Peyer's patch (tissue), 4 donors: ENCODE data around the gene FOXD2. TPM values are rescaled to one million over a fixed set of nuclear protein-coding genes. Genes with fewer than 3 reads are reported as not detected.
A peak's percentile ranks its signal among the peaks of the same experiment; 100 is the strongest.

ENCODE experiments used
- DNase-seq, 3 donors: peaks; one replicate each; pipeline ENCODE4 v3.0.0-alpha.2; 2017 to 2019
- H3K27ac ChIP-seq, 4 donors: fragments of 200-600 bp; sonication (generic); one replicate each; pipeline ENCODE4 v1.5.1; 2016 to 2019
- H3K27me3 ChIP-seq, 2 donors: fragments of 200-600 bp; sonication (generic); one replicate each; pipeline ENCODE4 v1.5.1; 2019
- H3K36me3 ChIP-seq, 3 donors: fragments of 200-600 bp; sonication (generic); one replicate each; pipeline ENCODE4 v1.5.1; 2016 to 2019
- H3K4me1 ChIP-seq, 4 donors: fragments of 200-600 bp; sonication (generic); one replicate each; pipeline ENCODE4 v1.5.1; 2016 to 2019
- H3K4me3 ChIP-seq, 4 donors: fragments of 200-600 bp; sonication (generic); 1 replicate in 3 of 4; 2 replicates in 1 of 4; pipeline ENCODE4 v1.5.1; 2016 to 2019; ENCODE audit warnings: mild to moderate bottlenecking in 1 of 4
- H3K9me3 ChIP-seq, 4 donors: fragments of 200-600 bp; sonication (generic); one replicate each; pipeline ENCODE4 v1.5.1; 2016 to 2019; ENCODE audit warnings: mild to moderate bottlenecking in 1 of 4
- POLR2A ChIP-seq, 2 donors: fragments of 450-650 bp; IDR thresholded peaks; one replicate each; pipeline ENCODE4 v1.5.1; 2017; ENCODE audit warnings: antibody characterized with exemption in 2 of 2, mild to moderate bottlenecking in 2 of 2, moderate library complexity in 2 of 2
- total RNA-seq, 4 donors: library from RNA; depleted of rRNA; stranded (reverse); fragments of >200 nt; gene quantifications; one replicate each; pipeline ENCODE4 v1.1.0, GENCODE V29; 2016
- TF ChIP-seq, protein P1 (sequence below), 6 experiments: fragments of 450-650 bp in 4 of 6; fragments of 200-600 bp in 2 of 6; sonication (generic) in 1 of 6; IDR thresholded peaks; one replicate each; pipeline ENCODE4 v1.5.1; 2017 to 2019; ENCODE audit warnings: antibody characterized with exemption in 6 of 6, mild to moderate bottlenecking in 3 of 6, moderate library complexity in 1 of 6

Gene FOXD2
- total RNA-seq, 4 donors from 2014 or later, result 1.1 to 1.5 (median 1.3) TPM; not detected in 1

DNA sequence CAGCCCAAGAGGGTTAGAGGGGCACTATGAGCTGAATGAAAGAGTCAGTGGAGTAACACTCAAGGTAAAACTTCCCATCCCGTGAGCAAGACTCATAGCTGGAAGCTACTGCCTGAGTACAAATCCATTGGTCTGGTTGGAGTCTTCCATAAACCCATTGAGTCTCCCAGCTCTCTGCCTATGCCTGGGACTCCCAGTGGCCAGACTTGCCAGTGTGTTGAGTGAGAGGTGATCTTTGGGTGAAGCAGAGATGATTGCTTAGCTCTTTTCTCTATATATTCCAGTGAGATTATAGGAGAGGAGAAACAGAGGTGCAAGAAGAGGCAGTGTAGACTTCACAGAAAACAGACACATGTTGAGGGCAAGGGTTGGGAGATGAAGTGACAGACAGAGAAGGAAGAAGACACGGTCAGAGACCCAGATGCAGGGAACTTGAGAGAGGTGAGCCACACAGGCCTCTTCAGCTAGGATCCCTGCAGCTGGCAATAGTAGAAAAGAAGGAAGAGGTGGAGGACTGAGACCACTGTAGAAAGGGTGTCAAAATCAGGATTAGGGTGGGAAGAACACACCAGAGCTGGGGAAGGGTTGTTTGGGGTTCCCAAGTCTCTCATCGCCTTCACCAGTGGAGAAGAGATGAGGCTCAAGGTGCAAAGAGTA, 3.7 kb downstream of the FOXD2 start:
- DNase-seq, result no peak
- Histone ChIP-seq H3K27ac (no peak overlapping the region), H3K36me3 (no peaks in the 10 kb centered on the region), H3K27me3 (peaks cover 0 to 56% of the 10 kb centered on the region in 2 donors), H3K9me3 (peaks cover 0 to 7% (median 0%) of the 10 kb centered on the region in 4 donors), H3K4me1 (peaks cover 0 to 34% (median 13%) of the 10 kb centered on the region in 4 donors), H3K4me3 (no peak overlapping the region)
- no peak for TF ChIP-seq POLR2A (IDR thresholded peaks at IDR 0.05)
- TF ChIP-seq, protein P1, sequence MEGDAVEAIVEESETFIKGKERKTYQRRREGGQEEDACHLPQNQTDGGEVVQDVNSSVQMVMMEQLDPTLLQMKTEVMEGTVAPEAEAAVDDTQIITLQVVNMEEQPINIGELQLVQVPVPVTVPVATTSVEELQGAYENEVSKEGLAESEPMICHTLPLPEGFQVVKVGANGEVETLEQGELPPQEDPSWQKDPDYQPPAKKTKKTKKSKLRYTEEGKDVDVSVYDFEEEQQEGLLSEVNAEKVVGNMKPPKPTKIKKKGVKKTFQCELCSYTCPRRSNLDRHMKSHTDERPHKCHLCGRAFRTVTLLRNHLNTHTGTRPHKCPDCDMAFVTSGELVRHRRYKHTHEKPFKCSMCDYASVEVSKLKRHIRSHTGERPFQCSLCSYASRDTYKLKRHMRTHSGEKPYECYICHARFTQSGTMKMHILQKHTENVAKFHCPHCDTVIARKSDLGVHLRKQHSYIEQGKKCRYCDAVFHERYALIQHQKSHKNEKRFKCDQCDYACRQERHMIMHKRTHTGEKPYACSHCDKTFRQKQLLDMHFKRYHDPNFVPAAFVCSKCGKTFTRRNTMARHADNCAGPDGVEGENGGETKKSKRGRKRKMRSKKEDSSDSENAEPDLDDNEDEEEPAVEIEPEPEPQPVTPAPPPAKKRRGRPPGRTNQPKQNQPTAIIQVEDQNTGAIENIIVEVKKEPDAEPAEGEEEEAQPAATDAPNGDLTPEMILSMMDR (IDR thresholded peaks at IDR 0.05), result no peak

DNA sequence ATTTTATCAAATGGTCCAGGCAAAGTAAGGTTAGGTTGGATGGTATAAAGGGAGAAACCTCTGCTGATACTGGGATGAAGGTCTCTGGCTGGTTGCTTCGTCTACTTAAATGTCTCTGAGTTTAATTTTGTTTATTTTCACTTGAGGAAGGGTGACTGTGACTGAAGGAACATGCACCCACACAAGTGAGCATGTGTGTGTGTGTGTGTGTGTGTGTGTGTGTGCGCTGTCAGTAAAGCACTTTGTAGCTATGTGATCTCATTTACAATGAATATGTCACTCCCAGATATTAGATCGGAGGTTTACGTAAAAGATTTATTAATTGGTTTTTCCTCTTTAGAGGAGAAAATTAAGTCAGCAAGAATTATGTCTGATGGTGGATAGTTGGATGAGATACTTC, 4.4 kb downstream of the FOXD2 start:
- DNase-seq, result no peak
- TF ChIP-seq POLR2A (IDR thresholded peaks at IDR 0.05), result no peak
- TF ChIP-seq, protein P1 (IDR thresholded peaks at IDR 0.05), result no peak
- peaks cover 0 to 28% (median 12%) of the 10 kb centered on the region in 4 donors for H3K4me1 ChIP-seq
- H3K27me3 ChIP-seq, result peaks cover 0 to 56% of the 10 kb centered on the region in 2 donors
- peaks cover 0 to 7% (median 0%) of the 10 kb centered on the region in 4 donors for H3K9me3 ChIP-seq
- H3K4me3 ChIP-seq, result no peak overlapping the region
- no peak overlapping the region for H3K27ac ChIP-seq
- no peaks in the 10 kb centered on the region for H3K36me3 ChIP-seq

DNA sequence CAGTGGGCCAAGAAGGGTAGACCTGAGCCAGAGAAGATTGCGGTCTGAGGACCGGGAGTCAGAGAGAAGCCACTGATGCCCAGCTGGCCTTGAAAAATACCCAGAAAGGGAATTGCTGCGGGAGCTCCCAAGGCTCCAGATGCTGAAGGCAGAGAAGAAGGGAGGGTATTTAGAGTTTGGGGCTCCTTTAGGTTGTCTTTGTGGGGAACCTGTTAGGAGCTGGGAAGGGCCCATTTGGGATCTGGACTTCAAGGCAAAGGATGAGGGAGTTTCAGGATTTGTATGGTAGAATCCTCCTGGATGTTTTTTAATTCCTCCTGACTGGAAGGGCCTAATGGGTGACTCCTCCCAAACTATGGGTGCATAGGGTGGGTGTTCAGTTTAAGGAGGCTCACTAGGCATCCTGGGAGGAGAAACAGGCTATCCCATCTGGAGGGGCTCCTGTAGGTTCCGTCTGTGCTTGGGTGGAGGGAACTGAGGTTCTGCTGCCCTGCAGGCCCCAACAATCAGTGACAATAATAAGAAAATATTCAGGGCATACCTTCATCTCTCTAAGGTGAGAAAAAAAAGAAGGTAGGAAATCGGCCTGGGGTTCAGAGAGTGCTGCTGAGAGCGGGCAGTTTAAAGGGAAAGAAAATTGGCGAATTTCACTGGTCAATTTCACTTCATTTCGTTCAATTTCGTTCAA, 5.1 kb downstream of the FOXD2 start:
- H3K27ac ChIP-seq, result no peak overlapping the region
- H3K27me3 ChIP-seq, result peaks cover 0 to 56% of the 10 kb centered on the region in 2 donors
- TF ChIP-seq, protein P1 (IDR thresholded peaks at IDR 0.05), result no peak
- no peak for TF ChIP-seq POLR2A (IDR thresholded peaks at IDR 0.05)
- peaks cover 0 to 7% (median 0%) of the 10 kb centered on the region in 4 donors for H3K9me3 ChIP-seq
- DNase-seq, result no peak
- H3K4me3 ChIP-seq, result no peak overlapping the region
- H3K36me3 ChIP-seq, result no peaks in the 10 kb centered on the region
- peaks cover 0 to 26% (median 12%) of the 10 kb centered on the region in 4 donors for H3K4me1 ChIP-seq

DNA sequence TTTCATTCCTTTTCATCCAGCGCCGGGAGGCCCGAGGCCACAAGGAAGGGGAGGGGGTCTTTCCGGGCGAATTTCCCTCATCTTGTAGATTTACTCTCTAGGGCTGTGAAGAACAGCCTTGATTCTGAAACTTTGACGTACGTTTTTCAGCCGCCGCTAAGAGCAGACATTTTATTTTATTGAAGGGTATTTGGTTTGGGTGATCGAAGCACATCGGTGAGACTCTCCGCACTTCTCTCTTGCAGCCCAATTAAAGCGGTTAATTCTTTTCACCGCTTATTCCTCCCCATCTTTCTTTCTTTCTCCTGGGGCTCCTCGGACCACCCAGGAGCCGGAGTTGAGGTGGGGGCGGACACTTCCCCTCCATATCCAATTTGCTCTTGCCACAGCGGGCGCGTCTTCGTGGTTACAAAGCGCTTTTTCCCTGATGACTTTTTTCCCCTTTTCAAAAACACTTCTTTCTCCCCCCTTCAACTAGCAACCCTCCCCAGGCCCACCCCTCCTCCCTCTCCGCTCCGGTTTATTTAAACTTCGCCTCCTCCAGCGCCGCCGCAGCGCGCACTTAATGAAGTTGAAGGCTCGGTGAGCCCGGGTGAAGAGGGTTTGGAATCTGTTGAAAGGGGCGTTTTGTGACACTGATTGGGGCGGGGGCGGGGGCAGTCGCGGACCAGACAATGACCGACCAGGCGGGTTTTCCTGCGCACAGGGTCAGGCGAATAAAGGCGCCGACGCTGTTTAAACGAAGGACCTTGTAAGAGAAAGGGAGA, 5.9 kb downstream of the FOXD2 start:
- H3K4me3 ChIP-seq, result no peak overlapping the region
- DNase-seq, result no peak
- no peak for TF ChIP-seq POLR2A (IDR thresholded peaks at IDR 0.05)
- TF ChIP-seq, protein P1 (IDR thresholded peaks at IDR 0.05), result no peak

DNA sequence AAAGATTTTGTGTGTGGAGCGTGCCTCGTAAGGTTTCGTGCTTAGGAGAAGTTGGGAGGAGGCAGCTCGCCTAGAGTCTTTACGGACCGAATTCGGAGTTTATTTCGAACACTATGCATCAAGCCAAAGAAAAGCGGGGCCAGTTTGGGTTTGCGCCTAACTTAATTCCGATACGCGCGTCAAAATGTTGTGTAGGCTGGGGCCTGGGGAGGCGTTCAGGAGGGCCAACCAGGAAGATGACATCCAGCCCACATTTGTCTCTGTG, 6.4 kb downstream of the FOXD2 start:
- Histone ChIP-seq H3K27ac (no peak overlapping the region), H3K9me3 (peaks cover 0 to 7% (median 0%) of the 10 kb centered on the region in 4 donors), H3K4me3 (peak overlapping the region in 1 of 4 donors; percentile 35), H3K27me3 (peaks cover 0 to 48% of the 10 kb centered on the region in 2 donors), H3K4me1 (peaks cover 0 to 18% (median 8%) of the 10 kb centered on the region in 4 donors), H3K36me3 (no peaks in the 10 kb centered on the region)
- TF ChIP-seq, protein P1 (IDR thresholded peaks at IDR 0.05), result no peak
- no peak for TF ChIP-seq POLR2A (IDR thresholded peaks at IDR 0.05)
- DNase-seq, result no peak

More for the DNA sequence above, 5.9 kb downstream of the FOXD2 start:
- peaks cover 0 to 7% (median 0%) of the 10 kb centered on the region in 4 donors for H3K9me3 ChIP-seq
- no peaks in the 10 kb centered on the region for H3K36me3 ChIP-seq
- H3K27ac ChIP-seq, result no peak overlapping the region
- H3K27me3 ChIP-seq, result peaks cover 0 to 54% of the 10 kb centered on the region in 2 donors
- peaks cover 0 to 23% (median 10%) of the 10 kb centered on the region in 4 donors for H3K4me1 ChIP-seq
